Glomerular endothelial cell (primary cell): ENCODE data around the gene CCDC88B. TPM values are rescaled to one million over a fixed set of nuclear protein-coding genes. Genes with fewer than 3 reads are reported as not detected.

Source experiments
- DNase-seq: peaks from one replicate; pipeline ENCODE4 v3.0.0-alpha.2; 2011; ENCODE audit warnings: low read depth, low spot score; ENCODE audit errors: extremely low read depth
- total RNA-seq: library from RNA; depleted of rRNA; stranded (reverse); fragments of >200 nt; gene quantifications from 2 replicates; pipeline ENCODE4 v1.2.3, GENCODE V29; 2015

CCDC88B gene
- total RNA-seq, 1 donor from 2014 or later: 3.2 TPM

GRCh38 chr11:64341851-64342791 lies 2.1 kb downstream of the CCDC88B start:
- no peak for DNase-seq

- DNase-seq: no peak
These were observed 3.1 kb downstream of the CCDC88B start for GRCh38 chr11:64342869-64343745.

DNA sequence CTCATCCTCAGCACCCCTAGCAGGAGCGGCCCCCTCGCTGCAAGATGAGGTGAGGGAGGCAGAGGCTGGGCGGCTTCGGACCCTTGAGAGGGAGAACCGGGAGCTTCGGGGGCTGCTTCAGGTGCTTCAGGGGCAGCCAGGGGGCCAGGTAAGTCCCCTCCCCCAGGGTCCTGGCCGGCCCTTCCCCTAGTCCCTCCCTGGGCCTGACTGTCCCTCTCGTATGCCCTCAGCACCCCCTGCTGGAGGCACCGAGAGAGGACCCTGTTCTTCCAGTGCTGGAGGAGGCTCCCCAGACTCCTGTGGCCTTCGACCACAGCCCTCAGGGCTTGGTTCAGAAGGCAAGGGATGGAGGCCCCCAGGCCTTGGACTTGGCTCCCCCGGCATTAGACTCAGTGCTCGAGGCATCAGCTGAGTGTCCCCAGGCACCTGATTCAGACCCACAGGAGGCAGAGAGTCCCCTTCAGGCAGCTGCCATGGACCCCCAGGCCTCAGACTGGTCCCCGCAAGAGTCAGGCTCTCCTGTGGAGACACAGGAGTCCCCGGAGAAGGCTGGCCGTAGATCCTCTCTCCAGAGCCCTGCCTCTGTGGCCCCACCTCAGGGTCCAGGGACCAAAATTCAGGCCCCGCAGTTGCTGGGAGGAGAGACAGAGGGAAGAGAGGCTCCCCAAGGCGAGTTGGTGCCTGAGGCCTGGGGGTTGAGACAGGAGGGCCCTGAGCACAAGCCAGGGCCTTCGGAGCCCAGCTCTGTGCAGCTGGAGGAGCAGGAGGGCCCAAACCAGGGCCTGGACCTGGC lies 4.0 kb downstream of the CCDC88B start:
- DNase-seq: no peak

DNA sequence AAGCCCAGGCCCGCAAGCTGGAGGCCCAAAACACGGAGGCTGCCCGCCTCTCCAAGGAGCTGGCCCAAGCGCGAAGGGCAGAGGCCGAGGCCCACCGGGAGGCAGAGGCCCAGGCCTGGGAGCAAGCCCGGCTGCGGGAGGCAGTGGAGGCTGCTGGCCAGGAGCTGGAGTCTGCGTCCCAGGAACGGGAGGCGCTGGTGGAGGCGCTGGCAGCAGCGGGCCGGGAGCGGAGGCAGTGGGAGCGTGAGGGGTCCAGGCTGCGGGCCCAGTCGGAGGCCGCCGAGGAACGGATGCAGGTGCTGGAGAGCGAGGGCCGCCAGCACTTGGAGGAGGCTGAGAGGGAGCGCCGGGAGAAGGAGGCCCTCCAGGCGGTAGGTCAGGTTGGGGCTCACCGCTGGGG lies 4.8 kb downstream of the CCDC88B start:
- DNase-seq: no peak

GRCh38 chr11:64347193-64347867 lies 7.3 kb downstream of the CCDC88B start:
- no peak for DNase-seq

GRCh38 chr11:64348383-64349024 lies 8.5 kb downstream of the CCDC88B start:
- DNase-seq: no peak

GRCh38 chr11:64349025-64349387 lies 9.0 kb downstream of the CCDC88B start:
- DNase-seq: no peak

DNA sequence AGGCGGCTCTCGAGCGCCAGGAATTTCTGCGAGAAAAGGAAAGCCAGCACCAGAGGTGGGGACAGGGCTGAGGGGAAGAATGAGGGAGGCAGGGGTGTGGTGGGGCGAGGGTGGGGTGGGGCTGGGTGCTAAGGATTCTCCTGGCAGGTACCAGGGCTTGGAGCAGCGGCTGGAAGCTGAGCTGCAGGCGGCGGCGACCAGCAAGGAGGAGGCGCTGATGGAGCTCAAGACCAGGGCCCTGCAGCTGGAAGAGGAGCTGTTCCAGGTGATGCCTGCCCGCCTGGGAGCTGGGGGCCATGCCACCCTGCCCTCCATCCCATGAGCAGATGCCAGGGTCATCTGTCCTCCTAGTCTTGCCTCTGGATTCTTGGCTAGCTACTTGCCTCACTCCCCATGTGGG lies 9.4 kb downstream of the CCDC88B start:
- DNase-seq: no peak

DNA sequence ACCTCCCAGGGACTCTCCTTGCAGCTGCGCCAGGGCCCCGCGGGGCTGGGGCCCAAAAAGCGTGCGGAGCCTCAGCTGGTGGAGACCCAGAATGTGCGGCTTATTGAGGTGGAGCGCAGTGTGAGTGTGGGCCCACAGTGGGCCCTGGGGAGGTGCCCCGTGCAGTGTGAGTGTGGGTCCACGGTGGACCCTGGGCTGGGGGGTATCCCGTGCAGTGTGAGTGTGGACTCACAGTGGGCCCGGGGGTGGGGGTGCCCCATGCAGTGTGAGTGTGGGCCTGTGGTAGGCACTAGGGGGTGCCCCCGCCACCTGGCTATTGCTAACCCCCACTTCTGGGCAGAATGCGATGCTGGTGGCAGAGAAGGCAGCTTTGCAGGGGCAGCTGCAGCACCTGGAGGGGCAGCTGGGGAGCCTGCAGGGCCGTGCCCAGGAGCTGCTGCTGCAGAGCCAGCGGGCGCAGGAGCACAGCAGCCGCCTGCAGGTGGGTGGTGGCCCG lies 11.2 kb downstream of the CCDC88B start:
- DNase-seq: no peak

DNA sequence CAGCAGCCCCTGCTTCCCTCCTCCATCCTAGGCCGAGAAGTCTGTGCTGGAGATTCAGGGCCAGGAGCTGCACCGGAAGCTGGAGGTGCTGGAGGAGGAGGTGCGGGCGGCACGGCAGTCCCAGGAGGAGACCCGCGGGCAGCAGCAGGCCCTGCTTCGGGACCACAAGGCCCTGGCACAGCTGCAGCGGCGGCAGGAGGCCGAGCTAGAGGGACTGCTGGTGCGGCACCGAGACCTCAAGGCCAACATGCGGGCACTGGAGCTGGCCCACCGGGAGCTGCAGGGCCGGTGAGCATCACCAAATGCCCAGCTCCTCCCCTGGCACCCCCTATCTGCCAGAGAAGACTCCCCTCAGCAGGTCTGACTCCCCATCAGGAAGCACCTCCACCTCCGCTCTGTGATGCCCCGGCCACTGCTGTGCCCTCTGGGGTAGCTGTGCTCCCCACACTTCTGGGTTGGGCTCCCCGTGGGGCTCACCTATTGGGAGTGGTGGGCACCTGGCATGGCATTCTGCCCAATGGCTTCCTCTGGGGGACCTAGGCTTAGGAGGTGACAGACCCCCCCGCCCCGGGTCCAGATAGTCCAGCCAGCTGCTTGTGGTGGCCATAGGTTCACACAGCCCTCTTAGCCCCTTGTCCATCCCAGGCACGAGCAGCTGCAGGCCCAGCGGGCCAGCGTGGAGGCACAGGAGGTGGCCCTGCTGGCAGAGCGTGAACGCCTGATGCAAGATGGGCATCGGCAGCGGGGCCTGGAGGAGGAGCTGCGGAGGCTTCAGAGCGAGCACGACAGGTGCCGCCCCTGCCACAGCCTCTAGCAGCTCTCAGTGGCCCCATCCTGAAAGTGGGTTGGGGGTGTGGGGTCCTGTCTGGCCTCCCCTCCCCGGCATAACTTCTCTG lies 12.3 kb downstream of the CCDC88B start:
- DNase-seq: no peak

GRCh38 chr11:64352995-64353714 lies 13.2 kb downstream of the CCDC88B start:
- no peak for DNase-seq

- DNase-seq: no peak
These were observed 13.9 kb downstream of the CCDC88B start for GRCh38 chr11:64353715-64354506.

GRCh38 chr11:64355078-64355940 lies 15.3 kb downstream of the CCDC88B start:
- DNase-seq: peak; percentile 36

DNA sequence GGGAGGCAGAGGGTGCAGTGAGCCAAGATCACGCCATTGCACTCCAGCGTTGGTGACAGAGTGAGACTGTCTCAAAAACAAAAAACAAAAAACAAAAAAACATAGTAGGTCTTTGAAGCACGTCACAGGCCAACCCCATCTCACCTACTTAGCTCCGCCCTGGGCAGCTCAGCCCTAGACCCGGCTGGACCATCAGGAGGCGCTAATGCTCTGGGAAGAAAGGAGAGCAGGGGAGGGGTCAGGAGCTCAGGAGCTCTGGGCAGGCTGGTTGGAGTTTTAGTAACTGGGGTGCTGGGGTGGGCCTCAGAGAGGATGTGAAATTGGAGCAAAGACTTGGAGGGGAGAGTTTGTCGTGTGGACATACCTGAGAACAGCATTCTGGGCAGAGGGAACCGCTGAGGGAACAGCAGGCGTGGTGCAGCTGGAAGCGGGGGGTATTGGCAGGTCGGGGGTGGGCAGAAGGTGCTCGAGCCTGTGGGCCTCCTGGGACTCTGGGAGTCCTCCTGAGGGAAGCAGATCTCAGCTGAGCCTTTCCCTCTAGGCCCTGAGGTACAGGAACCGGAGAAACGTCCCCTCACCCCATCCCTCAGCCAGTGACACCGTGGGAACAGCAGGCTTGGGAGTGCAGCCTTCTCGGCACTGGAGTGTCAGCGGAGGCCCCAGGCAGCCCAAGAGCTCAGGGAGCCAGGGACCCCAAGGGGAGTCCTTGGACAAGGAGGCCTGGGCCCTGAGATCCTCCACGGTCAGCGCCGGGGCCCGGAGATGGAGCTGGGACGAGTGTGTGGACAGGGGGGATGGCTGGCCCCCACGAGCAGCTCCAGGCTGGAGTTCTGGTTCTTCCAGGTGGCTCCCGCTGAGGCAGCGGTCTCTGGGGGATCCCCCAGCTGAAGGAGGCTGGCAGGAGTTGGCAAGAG lies 16.8 kb downstream of the CCDC88B start:
- DNase-seq: no peak

DNA sequence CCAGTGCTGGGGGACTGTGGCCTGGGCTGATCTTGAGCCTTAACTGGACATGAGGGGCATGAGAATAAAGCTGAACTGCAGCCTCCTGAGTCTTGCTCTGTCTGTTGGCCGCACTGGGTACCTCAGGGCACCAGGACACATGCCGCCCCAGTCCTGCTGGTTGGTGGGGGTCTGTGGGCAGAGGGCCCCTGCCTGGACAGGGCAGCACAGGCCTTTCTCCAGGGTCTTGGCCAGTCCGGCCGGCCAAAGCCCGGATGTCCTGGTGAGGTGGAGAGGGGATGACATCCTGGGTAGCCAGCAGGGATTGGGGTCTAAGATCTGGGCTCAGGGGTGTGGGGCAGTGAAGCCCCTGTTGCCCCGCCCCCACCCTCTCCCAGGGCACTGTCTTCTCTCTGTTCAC lies 17.4 kb downstream of the CCDC88B start:
- no peak for DNase-seq
